ENCODE data around the gene KRT86. TPM values are rescaled to one million over a fixed set of nuclear protein-coding genes. Genes with fewer than 3 reads are reported as not detected.
"Not testable (repeated sequence)": the region's sequence is repeated elsewhere in the genome, so short reads cannot be mapped to it uniquely, and the experiment has no call there.

KRT86 gene
- total and polyA plus RNA-seq, 2 of the 13 experiments (the other 11 are each of a cell fraction or from before 2014, with no cell fraction given), result not detected

DNA sequence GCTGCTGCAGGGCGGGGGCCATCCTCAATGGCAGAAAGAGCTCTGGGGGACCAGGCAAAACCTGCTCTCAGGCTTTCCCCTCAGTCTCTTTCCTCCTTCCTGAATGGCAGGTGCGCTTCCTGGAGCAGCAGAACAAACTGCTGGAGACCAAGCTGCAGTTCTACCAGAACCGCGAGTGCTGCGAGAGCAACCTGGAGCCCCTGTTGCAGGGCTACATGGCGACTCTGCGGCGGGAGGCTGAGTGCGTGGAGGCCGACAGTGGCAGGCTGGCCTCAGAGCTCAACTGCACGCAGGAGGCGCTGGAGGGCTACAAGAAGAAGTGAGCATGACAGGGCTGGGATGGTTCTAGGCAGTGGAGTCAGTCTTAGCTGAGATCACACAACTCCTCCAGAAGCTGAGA is 69.7 kb downstream of the KRT86 start:
- H3K4me1 ChIP-seq (ENCODE audit: insufficient read depth, low read length), result peaks cover 10% of the 10 kb centered on the region
- H3K79me2 ChIP-seq (ENCODE audit: insufficient read depth, low read length), result no peaks in the 10 kb centered on the region
- no peak for DNase-seq (ENCODE audit: low spot score)
- no peak for ATAC-seq
- FAIRE-seq, result no peak
- no peak overlapping the region for H3K4me2 ChIP-seq (ENCODE audit: low read depth, low read length)
- BruUV-seq (replicated peaks), result no TSS peak
- TF ChIP-seq, protein P1, sequence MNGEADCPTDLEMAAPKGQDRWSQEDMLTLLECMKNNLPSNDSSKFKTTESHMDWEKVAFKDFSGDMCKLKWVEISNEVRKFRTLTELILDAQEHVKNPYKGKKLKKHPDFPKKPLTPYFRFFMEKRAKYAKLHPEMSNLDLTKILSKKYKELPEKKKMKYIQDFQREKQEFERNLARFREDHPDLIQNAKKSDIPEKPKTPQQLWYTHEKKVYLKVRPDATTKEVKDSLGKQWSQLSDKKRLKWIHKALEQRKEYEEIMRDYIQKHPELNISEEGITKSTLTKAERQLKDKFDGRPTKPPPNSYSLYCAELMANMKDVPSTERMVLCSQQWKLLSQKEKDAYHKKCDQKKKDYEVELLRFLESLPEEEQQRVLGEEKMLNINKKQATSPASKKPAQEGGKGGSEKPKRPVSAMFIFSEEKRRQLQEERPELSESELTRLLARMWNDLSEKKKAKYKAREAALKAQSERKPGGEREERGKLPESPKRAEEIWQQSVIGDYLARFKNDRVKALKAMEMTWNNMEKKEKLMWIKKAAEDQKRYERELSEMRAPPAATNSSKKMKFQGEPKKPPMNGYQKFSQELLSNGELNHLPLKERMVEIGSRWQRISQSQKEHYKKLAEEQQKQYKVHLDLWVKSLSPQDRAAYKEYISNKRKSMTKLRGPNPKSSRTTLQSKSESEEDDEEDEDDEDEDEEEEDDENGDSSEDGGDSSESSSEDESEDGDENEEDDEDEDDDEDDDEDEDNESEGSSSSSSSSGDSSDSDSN (CRISPR knock-in tag; IDR thresholded peaks at IDR 0.05), result no peak
- TF ChIP-seq GZF1 (CRISPR knock-in tag; IDR thresholded peaks at IDR 0.05) (no peak), RBFOX2 (IDR thresholded peaks at IDR 0.05; ENCODE audit: low read depth, low read length) (no peak), ZNF546 (CRISPR knock-in tag; conservative IDR thresholded peaks at IDR 0.05) (no peak), XBP1 (CRISPR knock-in tag; IDR thresholded peaks at IDR 0.05) (no peak), KAT7 (CRISPR knock-in tag; IDR thresholded peaks at IDR 0.05; ENCODE audit: borderline replicate concordance) (no peak), ZNF615 (CRISPR knock-in tag; IDR thresholded peaks at IDR 0.05; ENCODE audit: borderline replicate concordance) (no peak), HDAC2 (CRISPR knock-in tag; IDR thresholded peaks at IDR 0.05) (no peak), ZBTB38 (CRISPR knock-in tag; IDR thresholded peaks at IDR 0.05) (no peak), NBN (conservative IDR thresholded peaks at IDR 0.05) (no peak), HNRNPLL (IDR thresholded peaks at IDR 0.05; ENCODE audit: low read depth, low read length, poor library complexity, severe bottlenecking) (no peak), SETDB1 (CRISPR knock-in tag; IDR thresholded peaks at IDR 0.05; ENCODE audit: borderline replicate concordance) (no peak), ZFY (CRISPR knock-in tag; IDR thresholded peaks at IDR 0.05) (no peak), ZNF616 (CRISPR knock-in tag; IDR thresholded peaks at IDR 0.05; ENCODE audit: low read depth) (no peak), ZNF354B (CRISPR knock-in tag; IDR thresholded peaks at IDR 0.05) (no peak), ZNF589 (CRISPR knock-in tag; conservative IDR thresholded peaks at IDR 0.05) (no peak), ZBTB7B (CRISPR knock-in tag; IDR thresholded peaks at IDR 0.05) (no peak)
- TF ChIP-seq, protein P2, sequence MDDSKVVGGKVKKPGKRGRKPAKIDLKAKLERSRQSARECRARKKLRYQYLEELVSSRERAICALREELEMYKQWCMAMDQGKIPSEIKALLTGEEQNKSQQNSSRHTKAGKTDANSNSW (CRISPR knock-in tag; IDR thresholded peaks at IDR 0.05; ENCODE audit: borderline replicate concordance), result no peak
- in situ Hi-C loops (cut with HindIII; ENCODE audit: extremely low pct_ligation_motif_present, low pct_unique_long_range_greater_than_20kb) (no loop called here), intact Hi-C loops (cut with micrococcal nuclease; ENCODE audit: unreplicated experiment) (no loop called here)
- no peaks in the 10 kb centered on the region for H3K36me3 ChIP-seq (replicated peaks in 1 of 2; ENCODE audit: control insufficient read depth in 1 of 2, insufficient read depth in 2 of 2, low read length in 2 of 2)
- no peaks in the 10 kb centered on the region for H4K20me1 ChIP-seq (ENCODE audit: insufficient read depth, low read length)
- H3K9me3 ChIP-seq (ENCODE audit: low read length), result no peaks in the 10 kb centered on the region
- ChIA-PET POLR2A (no interaction called here), CTCF (ENCODE audit: low intra/inter-chr PET ratio, low total read pairs) (no interaction called here)
- peaks cover 3 to 34% of the 10 kb centered on the region in 2 experiments for H3K27me3 ChIP-seq (ENCODE audit: control insufficient read depth in 1 of 2, insufficient read depth in 2 of 2, low read length in 2 of 2)
- H3K27ac ChIP-seq (ENCODE audit: extremely low read length, insufficient read depth, low read length), result no peak overlapping the region
- no peak overlapping the region for H2AFZ ChIP-seq (ENCODE audit: low read length)
- no peak overlapping the region for H3K9ac ChIP-seq (ENCODE audit: insufficient read depth, low read depth, low read length)
- H3K4me3 ChIP-seq (replicated peaks in 1 of 3; ENCODE audit: insufficient read depth in 1 of 3, low read depth in 2 of 3, low read length in 3 of 3), result no peak overlapping the region
- 59% methylated on average over 6 of the region's 12 CpGs for WGBS (ENCODE audit: low lambda C conversion rate)

DNA sequence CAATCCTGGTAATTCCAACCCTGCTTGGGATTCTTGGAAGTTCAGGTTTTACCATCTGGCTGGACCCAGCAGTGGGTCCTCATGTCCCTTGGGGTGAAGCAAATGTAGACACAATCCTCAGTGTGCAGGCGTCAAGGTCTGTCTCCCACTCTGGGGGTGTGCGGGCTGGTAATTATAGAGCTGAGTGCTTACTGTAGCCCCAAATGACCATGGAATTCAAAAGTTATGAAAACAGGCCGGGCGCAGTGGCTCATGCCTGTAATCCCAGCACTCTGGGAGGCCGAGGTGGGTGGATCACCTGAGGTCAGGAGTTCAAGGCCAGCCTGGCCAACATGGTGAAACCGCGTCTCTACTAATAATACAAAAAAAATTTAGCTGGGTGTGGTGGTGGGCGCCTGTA is 70.6 kb downstream of the KRT86 start:
- BruUV-seq (replicated peaks); POLR2A ChIA-PET; CTCF ChIA-PET (ENCODE audit: low intra/inter-chr PET ratio, low total read pairs); H3K4me3 ChIP-seq (replicated peaks in 1 of 3; ENCODE audit: insufficient read depth in 1 of 3, low read depth in 2 of 3, low read length in 3 of 3); H3K9ac ChIP-seq (ENCODE audit: insufficient read depth, low read depth, low read length); H3K4me2 ChIP-seq (ENCODE audit: low read depth, low read length); H3K36me3 ChIP-seq (replicated peaks in 1 of 2; ENCODE audit: control insufficient read depth in 1 of 2, insufficient read depth in 2 of 2, low read length in 2 of 2); H3K79me2 ChIP-seq (ENCODE audit: insufficient read depth, low read length); DNase-seq (ENCODE audit: low spot score); H3K27ac ChIP-seq (ENCODE audit: extremely low read length, insufficient read depth, low read length); H3K4me1 ChIP-seq (ENCODE audit: insufficient read depth, low read length); H2AFZ ChIP-seq (ENCODE audit: low read length); in situ Hi-C loops (cut with HindIII; ENCODE audit: extremely low pct_ligation_motif_present, low pct_unique_long_range_greater_than_20kb); H3K9me3 ChIP-seq (ENCODE audit: low read length); H4K20me1 ChIP-seq (ENCODE audit: insufficient read depth, low read length); ATAC-seq; FAIRE-seq; intact Hi-C loops (cut with micrococcal nuclease; ENCODE audit: unreplicated experiment): not testable (repeated sequence)
- WGBS (ENCODE audit: low lambda C conversion rate), result 42% methylated on average over 5 of the region's 8 CpGs
- H3K27me3 ChIP-seq (ENCODE audit: control insufficient read depth in 1 of 2, insufficient read depth in 2 of 2, low read length in 2 of 2), result peaks cover 3 to 37% of the 10 kb centered on the region in 2 experiments

All from HepG2 (cell line).